Left lobe of liver (tissue), 2 donors: ENCODE measurements around the gene ASTN2. TPM values are rescaled to one million over a fixed set of nuclear protein-coding genes. Genes with fewer than 3 reads are reported as not detected.
A peak's percentile ranks its signal among the peaks of the same experiment; 100 is the strongest.

Experiments used
- ATAC-seq: fragments of 200-7000 bp; cut with Tn5 transposase; one replicate; pipeline ENCODE4 v1.9.1; 2020; ENCODE audit warnings: mild to moderate bottlenecking, moderate library complexity
- DNase-seq: peaks from one replicate; pipeline ENCODE4 v3.0.0-alpha.2; 2020; ENCODE audit warnings: low spot score
- total RNA-seq: library from RNA; stranded (reverse); gene quantifications from one replicate; pipeline ENCODE4 v1.2.1, GENCODE V29; 2021
- donor health status: DM: no; HTN: no; CAD: no; lungs with moderate emphysema.
- donor health status: DM: no; HTN: yes; CAD: no.

ASTN2 gene
- total RNA-seq, 1 donor from 2014 or later: 2.9 TPM

DNA sequence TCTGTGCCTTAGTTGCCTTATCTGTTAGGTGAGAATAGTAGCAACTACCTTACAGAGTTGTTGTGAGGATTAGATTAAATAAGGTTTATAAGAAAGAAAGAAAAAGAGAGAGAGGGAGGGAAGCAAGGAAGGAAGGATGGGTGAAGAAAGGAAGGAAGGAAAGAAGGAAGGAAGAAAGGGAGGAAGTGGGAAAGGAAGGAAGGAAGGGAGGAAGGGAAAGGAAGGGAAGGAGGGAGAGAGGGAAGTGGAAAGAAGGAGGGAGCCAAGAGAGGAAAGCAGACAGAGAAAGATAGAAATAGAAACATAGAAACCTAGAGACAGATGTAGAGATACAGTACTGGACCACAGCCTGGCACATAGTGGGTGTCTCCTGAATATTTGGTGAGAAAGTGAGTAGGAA is 934.9 kb downstream of the ASTN2 start:
- no peak for DNase-seq
- no peak for ATAC-seq

DNA sequence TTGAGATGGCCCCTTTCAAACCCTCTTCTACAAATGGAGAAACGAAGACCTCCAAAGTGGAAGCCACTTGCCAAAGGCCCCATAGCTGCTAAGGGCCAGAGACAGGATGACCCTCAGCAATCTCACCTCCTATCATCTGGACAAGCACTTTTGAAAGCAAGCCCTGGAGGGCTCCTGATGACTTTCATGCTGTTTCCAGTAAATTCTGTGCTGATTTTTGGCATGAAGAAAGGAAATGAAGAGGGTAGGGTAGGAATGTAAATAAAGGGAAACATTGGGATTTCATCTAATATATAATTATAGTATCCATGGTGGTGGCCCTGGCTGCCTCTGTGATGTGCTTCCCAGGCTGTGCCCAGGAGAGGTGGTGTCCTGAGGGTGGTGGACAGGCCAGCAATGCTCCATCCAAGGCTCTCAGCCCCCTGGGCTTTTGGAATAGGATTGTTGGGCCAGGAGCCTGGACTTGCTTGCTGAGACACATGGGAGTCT is 935.8 kb downstream of the ASTN2 start:
- DNase-seq (no peak), ATAC-seq (no peak)

DNA sequence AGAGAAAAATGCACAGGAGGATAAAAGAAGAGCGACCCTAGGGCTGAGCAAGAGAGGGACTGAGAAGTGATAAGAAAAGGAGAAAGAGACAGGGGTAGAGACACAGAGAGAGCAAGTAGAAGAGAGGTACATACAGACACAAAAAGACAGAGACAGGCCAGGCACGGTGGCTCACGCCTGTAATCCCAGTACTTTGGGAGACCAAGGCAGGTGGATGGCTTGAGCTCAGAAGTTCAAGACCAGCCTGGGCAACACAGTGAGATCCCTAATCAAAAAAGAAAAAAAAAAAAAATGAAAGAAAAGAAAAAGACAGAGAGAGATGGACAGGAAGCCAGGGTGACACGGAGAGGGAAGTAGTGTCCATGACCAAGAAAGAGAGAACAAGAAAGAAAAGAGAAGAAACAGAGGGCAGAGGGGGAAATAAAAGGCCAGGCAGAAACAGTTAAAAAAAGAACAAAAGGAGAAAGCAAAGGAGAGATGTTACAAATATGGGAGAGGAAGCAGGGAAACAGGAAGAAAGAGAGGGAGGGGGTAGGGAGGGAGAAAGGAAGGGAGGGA is 937.2 kb downstream of the ASTN2 start:
- DNase-seq (no peak), ATAC-seq (no peak)

DNA sequence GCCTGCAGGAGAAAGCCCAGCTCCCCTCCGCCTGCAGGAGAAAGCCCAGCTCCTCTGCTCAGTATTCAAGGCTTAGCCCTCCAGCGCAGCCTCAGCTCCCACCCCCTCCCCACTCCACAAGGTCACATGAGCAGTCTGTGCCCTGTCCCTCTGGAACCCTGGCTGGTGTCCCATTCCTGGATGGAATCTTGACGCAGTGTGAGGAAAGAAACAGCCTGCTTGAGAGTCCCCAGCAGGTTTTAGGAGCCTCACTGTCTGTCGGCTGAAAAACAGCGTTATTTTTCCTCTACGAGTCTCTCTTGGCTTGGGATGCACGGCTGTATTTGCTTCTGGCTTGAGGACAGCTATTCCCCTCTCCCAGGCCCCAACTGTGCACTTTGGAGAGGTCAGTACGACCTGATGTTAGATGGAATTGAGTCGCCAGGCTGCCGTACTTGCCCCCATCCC is 937.9 kb downstream of the ASTN2 start:
- ATAC-seq (no peak), DNase-seq (no peak)

DNA sequence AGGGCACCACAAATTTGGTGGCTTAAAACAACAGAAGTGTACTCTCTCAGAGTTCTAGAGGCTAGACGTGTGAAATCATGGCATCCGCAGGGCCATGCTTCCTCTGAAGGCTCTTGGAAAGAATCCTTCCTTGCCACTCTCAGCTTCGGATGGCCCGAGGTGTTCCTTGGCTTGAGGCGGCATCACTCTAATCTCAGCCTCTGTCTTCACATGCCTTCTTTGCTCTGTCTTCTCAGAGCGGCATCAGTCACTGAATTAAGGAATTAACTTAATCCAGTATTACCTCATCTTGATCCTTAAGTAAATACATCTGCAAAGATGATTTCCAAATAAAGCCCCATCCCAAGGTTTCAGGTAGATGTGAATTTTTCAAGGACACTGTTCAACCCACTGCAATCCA is 938.9 kb downstream of the ASTN2 start:
- DNase-seq: no peak
- ATAC-seq: no peak

DNA sequence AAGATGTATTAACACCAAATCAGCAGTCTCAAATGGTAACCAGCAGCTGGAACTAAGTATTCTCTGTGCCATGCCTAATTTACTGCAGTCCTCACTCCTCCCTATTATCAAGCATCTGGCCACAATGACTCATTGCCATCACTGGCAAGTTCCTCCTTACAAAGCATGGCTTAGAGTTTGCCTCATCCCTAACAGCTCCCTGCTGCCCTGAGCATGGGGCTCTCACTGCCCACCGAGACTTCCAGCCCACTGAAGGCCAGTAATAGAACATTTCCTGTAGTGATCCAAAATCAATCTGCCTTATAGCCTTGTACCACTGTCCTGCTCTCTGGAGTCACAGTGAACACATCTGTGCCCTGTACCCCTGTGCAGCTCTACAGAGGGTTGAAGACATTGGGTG is 939.7 kb downstream of the ASTN2 start:
- ATAC-seq: no peak
- no peak for DNase-seq

DNA sequence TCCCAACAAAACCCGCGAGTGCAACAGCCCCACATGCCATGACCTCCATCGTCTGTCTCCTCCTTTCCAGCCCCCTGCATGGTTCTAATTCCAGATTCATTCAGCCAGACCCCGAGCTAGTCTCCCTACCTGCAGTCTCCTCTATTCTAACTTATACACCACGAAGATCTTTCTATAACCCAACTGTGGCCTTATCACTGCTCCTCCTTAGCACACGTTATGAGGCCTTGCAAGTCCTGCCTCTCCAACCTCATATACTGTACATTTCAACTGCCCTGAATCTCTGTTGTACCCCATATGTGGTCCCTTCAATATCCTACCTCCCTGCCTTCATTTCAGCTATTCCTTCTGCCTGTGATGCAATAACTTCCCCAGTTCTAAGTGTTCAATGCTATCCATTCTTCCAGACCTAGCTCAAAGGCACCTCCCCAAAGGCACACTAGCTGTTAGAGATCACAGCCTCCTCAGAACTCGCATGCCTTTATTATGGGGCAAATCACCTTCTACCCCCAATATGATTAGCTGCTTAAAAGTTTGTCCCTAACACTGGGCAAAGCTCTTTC is 942.8 kb downstream of the ASTN2 start:
- DNase-seq: no peak

DNA sequence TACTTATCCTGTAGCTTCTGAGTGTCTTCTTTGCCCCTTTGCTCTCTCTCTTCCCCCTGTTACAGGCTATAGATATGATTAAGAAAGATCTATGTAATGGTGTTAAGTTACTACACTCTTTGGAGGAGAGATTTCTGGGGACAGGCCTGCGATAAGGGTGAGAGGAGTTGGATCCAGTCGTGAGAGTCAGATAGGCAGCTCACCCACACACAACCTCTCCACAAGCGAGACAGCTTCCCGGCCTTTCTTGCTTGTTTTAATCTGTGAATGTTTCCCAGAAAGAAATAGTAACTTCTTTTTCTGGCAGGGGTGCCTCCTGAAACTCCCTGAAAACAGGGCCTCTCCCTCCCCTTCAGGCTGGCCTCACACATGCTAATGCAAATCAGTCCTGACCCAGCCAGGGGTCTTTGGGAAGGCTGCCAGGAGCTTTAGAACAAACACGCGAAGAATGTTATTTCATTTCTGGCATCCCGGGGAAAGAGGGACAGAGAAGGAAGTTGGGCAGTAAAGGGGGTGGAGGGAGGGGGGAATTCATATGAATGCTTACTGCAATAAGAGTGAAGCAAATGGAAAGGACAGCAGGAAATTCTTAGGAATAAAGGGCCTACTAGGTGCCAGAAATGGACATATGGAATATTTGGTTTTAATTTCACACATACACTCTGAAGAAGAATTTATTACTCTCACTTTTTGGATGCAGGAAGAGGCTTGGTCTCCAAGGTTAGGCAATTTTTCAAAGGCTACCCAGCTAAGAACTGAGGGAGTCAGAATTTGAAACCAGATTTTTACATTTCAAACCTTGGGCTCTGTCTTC is 943.6 kb downstream of the ASTN2 start:
- ATAC-seq (no peak), DNase-seq (no peak)

More for the DNA sequence above, 942.8 kb downstream of the ASTN2 start:
- ATAC-seq: no peak

DNA sequence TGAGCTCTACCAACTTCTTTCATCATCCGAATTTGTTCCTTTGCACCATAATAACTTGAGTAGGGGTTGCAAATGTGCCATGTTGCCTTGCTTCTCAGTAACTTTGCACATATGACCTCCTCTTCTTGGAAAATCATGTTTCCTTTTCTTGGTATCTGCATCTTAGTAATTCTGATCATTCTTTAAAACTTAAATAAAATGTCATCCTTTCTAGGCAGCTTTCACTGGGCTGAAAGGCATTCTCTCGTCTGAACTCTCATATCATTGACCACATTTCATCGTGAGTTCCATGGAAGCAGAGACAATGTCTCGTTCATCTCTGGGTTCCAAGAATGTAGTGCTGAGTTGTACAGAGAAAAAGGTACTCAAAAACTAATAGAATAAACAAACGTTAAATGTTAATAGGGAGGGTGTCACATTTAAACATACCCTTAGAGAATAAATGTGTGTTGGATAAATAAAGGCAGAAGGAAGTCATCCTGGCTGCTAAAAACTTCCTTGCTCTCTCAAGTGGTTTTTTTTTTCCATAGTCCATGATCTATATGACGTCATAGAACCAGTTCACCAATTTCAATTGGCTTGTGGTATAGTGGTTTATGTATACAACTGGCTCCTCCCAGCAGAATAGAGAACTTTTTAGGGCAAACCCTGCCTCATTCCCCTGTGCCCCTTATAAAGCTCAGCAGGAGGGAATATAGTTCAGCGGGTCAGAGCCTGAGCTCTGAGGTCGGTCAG is 945.9 kb downstream of the ASTN2 start:
- ATAC-seq (no peak), DNase-seq (no peak)

DNA sequence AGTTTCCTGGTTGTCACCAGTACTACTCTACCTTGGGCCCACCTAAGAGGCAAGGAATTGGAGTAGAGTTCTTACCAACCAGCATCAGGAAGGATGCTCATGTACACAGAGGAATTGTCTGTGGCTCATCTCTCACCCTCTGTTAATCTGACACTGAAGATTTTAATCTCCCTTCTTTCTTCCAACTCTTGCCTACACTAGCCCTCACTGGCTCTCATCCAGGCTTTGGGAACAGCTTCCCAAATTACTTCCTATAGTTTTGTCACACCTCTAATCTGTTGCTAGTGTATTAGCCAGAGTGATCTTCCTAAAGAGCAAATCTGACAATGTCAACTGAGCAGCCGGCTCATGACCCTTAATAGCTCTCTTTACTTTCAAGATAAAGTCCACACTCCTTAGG is 946.5 kb downstream of the ASTN2 start:
- no peak for DNase-seq
- ATAC-seq: no peak

DNA sequence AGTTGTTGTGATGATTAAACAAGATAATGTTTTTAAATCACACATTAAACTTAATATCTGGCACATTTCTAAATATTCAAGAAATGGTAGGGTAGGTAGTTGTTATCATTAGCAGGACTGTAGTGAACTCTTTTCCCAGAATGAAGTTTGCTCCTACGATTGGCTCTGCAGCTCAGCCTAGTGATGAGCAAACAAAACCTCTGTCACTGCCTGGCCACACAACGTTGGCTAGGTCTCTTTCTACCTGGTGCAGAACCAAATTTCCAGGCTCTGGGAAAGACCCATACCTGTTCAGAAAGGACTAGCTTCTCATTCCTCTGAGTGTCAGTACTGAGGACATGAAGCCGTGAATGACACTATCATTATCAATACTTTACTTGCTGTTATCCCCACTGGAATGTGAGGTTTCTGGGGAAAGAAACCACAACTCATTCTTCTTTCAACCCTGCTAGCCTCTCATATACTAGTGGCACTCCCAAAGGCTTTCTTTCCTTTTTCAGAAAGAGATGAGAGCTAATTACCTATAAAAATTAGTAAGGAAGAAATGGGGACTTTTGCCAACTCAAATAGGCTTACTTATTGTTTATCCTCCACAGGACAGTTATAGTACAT is 947.0 kb downstream of the ASTN2 start:
- ATAC-seq (peak; percentile 96), DNase-seq (peak; percentile 60)

DNA sequence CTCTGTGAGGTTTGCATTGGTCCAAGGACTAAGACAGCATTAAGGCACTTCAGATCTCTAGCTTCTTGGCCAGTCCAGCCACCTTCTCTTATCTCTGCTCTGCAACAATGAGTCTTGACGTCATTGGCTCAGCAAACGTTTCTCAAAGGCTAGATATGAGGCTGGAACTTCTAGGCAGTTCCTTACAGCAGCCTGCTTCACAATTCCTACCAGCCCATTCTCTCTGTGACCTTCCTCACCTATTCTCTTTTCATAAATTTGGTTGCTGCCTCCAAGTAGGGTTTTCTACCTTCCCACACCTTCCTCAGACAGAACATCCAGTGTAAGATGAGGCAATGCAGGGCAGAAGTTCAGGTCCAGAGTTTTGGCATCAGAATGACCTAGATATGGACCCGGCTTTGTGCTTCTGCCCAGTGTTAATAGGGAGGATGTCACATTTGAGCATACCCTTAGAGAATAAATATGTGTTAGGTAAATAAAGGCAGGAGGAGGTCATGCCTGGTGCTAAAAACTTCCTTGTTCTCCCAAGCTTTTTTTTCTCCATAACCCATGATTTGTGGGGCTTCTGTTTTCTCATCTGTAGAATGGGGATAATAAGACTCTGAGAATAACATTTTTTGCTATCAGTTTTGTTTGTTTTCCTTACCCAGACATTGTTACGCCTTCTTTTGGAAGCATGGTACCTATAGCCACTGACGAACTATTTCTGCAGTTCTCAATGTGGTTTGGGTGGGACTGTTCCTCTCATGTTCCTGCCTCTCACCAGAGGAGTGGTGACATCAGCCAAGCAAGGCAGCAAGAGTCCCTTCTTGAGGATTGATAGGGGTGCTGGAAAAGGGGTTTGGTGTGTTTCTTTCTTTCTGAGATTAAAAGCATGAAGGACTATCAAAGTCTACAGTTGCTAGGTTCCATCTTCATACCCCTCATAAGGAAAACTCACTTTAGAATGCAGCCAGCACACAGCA is 948.3 kb downstream of the ASTN2 start:
- DNase-seq (peak; percentile 52), ATAC-seq (peak; percentile 71)

DNA sequence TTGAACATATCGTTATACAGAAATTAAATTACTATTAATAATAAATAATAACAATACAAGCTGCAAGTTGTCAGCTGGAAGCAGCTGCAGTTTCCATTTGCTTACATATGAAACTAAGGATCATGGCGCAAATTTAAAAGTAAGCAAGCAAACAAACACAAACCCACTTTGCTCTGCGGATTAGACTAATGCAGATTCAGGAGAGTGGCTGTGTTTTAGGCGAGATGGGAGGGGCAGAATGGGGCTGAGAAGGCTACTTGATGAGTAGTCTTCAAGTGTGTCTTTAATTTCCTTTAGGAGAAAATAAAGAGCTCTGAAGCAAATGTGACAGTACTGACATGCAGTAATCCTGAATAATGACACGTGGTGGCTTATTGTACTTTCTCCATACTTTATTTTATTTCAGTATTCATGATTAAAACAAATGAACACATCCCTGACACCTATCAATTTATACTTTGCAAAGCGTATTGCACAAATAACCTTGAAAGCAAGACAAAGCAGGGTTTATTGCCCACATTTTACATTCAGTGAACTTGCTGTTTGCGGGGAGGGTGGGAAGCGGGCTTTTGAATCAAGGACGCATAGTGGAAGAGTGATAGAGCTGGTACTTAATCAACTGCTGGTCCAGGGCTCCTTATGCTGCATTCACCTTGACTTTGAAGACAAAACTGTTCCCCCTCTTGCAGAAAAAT is 949.1 kb downstream of the ASTN2 start:
- no peak for DNase-seq
- ATAC-seq: no peak

DNA sequence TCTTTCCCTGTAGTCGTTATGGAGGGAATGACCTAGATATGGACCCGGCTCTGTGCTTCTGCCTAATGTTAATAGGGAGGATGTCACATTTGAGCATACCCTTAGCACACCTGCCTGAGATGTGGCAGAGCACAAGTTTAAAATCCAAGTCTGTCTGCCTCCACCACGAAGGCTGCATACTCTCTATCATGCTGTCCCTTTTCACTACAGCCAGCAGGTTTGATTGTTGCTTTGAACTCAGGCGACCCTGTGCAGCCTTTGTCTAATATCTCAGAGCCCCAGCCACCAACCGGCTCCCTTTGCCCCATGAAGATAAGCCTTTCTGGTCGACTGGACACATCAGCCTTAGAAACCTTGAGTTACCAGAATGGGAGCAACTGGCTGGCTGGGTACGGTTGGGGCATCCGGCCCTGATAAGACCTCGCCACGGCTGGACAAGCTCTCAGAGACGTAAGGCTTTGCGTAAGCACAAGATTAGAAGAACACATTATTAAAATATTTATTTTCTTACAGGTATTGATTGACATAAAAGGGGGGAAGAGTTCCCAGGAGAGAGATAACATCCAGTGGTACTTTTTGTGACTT is 949.8 kb downstream of the ASTN2 start:
- DNase-seq (no peak), ATAC-seq (no peak)

DNA sequence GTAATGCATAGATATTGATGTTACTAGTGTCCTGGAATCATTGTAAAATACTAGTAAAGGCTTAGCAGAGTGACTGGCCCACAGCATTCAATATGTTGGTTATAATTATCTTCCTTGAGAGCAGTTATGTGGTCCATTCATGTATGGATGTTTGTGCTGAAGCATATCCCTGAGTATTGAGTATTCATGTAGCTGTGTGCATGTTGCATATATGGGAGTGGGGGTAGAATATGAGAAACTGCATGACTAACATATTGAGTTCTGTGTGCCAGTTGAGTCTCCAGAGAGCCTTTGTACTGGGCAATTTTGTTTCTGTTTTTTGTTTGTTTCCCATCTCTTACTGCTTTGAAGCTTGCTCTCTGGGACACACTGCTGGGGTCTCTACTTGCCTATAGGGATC is 950.4 kb downstream of the ASTN2 start:
- no peak for ATAC-seq
- no peak for DNase-seq

DNA sequence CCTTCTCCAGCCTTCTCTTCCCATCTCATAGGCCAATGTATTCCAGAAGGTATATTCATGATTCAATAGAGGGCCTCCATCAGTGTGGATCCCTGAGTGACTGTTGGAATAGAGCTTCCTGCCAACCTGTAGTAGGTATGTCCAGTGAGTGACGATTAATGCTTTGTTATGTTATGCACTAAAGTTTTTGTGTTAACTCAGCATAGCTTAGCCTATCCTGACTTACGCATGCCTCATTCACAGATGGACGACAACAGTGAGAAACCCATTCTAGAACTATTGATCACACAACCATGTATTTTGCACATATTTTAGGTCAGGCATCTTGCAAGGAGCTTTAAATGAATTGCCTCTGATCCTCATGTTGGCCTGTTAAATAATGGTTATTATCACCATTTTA is 953.2 kb downstream of the ASTN2 start:
- no peak for DNase-seq
- no peak for ATAC-seq

DNA sequence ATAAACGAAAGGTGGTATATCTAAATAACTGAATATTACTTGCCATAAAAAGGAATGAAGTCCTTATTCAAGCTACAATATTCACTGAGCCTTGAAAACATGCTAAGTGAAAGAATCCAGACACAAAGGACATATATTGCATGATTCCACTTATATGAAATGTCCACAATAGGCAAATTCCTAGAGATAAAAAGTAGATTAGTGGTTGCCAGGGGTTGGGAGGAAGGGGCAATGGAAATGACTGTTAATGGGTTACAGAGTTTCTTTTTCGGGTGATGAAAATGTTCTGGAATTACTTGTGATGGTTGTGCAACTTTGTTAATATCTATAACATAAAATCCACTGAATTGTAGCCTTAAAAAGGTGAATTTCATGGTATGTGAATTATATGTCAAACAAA is 954.8 kb downstream of the ASTN2 start:
- no peak for ATAC-seq
- no peak for DNase-seq

DNA sequence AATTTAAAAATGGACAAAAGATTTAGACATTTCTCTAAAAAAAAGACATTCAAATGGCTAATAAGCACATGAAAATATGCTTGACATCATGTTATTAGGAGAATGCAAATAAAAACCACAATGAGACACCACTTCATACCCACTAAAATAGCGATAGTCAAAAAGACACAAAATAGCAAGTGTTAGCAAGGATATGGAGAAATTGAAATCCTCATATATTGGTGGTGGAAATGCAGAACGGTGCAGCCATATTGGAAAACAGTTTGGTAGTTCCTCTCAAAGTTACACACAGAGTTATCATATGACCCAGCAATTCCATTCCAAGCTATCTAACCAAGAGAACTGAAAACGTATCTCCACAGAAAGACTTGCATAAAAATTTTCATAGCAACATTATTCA is 955.3 kb downstream of the ASTN2 start:
- ATAC-seq: no peak
- no peak for DNase-seq

DNA sequence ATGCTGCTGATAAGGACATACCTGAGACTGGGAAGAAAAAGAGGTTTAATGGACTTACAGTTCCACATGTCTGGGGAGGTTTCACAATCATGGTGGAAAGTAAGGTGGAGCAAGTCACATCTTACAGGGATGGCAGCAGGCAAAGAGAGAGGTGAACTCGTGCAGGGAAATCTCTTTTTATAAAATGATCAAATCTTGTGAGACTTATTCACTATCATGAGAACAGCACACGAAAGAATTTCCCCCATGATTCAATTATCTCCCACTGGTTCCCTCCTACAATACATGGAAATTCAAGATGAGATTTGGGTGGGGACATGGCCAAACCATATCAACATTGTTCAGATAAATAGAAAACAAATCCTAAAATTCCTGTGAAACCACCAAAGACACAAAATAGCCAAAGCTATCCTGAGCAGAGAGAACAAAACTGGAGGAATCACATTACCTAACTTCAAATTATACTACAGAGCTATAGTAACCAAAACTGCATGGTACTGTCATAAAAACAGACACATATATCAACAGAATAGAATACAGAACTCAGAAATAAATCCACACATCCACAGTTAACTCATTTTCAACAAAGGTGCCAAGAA is 958.3 kb downstream of the ASTN2 start:
- no peak for ATAC-seq
- DNase-seq: no peak
